NCI-H2081 (cell line): ENCODE data around the gene GPAM.

ENCODE experiments used
- DNase-seq, 2 experiments: peaks; one replicate each; lab custom pipeline; 2025; lab: John Stamatoyannopoulos, UW

The GPAM gene

GRCh38 chr10:112184052-112184371 is 447 bp upstream of the GPAM start:
- no peak for DNase-seq

DNA sequence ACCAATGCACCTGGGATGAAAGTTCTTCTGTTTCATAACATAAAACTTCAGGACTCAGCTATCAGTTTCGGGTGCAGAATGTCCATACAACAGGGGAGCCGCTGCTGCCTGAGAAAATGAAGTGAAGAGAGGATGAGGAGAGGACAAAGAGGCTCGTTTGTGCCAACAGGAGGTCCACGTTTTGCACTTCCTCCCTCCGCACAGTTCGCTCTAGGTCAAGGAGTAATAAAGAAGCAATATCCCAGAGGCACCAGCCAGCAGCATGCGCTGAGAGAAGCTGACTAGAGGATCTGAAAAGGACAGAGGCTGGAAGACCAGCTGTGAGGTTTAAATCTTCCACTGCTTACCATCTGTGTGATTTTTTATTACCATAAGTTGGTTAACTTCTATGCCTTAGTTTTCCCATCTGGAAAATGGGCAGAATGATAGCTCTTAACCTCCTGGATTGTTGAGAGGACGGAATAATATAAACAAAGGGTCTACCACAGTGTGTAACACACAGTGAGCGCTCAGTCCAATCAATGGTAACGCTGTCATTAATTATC is 709 bp downstream of the GPAM start:
- DNase-seq = no peak

GRCh38 chr10:112177247-112177646 is 6.3 kb downstream of the GPAM start:
- no peak for DNase-seq

DNA sequence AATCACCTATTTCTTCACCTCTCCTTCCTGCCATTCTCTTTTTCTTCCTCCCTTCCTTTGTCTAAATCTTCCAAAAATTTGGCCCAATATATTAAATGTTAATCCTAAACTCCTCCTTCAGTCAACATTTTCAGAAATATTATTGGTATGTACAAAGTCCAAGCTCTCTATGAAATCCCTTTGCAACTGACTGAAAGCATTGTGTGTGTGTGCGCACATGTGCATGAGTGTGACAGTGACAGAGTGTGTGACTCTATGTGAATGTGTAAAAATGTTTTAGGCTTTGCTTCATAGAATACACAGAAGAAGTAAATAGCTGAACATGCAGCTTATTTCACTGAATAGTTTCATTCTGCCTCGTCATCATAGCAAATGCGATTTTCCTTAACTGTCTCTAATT is 7.0 kb downstream of the GPAM start:
- DNase-seq = no peak

DNA sequence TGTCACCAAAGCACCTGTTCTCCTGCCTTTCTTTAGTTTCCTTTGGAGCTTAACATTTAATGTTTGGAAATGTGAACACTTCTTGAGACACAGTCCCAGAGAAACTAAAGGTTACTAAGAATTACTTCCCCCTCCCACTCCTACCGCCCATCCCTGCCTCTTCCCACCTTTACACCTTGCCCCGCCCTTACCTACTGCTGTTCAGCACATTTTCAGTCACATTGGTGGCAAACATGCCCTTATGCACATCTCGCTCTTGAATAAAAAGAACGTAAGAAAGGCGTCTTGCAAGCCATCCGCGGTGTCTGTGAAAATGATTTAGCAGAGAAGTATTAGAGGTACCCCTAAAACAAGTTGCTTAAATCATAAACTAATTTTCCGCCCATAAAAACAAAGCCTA is 8.2 kb downstream of the GPAM start:
- no peak for DNase-seq

- no peak for DNase-seq
Observed at GRCh38 chr10:112173206-112173605, 10.4 kb downstream of the GPAM start.

DNA sequence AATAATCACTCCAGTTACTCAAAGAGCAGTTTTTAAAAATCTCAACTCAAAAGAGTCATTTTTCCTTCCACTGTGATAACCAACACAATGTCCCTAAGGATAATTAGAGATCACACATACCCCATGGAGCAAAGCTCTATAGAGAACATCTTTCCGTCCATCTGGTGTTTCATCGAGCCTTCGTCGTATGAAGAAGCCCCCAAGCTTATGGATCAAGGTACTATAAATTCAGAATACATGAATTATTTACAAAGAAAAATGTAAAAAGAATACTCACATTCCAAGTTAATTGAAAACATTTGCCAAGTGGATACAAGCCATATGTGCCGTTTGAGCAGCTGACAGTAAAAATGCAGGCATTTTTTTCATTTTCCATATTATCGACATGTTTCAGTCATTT is 14.8 kb downstream of the GPAM start:
- no peak for DNase-seq

GRCh38 chr10:112166800-112167199 is 16.8 kb downstream of the GPAM start:
- DNase-seq = no peak

GRCh38 chr10:112161757-112162518 is 21.6 kb downstream of the GPAM start:
- no peak for DNase-seq

DNA sequence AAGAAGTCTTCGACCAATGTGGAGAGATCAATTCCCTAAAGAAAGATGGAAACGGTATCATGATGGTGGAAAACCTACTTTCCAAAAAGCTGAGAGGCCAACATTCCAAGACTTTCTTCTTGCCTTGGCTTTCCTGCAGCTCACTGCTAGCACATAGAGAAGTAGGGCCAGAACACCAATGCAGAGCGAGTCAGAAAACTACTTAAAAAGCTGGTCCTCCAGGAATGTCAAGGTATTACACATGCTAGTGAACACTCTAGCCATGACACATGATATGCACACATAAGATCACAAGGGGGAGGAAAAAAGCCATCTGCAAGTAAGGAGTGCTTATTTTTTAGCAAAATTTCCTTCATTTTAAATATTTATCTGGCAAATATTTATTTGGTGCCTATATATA is 22.7 kb downstream of the GPAM start:
- no peak for DNase-seq

DNA sequence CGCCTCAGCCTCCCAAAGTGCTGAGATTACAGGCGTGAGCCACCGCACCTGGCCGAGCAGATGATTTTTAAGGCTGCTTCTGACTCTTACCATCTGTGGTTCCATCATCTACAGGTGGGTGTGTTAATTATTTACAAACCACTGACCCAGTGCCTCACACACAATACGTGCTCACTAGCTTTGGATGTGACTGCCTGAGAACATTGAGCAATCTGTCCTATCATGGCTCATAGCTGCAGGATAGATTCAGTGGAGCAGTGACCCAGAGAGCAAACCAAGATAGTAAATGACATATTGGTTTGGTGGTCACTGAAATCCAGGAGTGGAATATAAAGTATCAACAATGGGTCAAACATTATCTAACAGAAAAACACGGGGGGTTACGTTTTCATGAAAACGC is 24.1 kb downstream of the GPAM start:
- no peak for DNase-seq

- no peak for DNase-seq
Observed at GRCh38 chr10:112151524-112152039, 32.0 kb downstream of the GPAM start.

DNA sequence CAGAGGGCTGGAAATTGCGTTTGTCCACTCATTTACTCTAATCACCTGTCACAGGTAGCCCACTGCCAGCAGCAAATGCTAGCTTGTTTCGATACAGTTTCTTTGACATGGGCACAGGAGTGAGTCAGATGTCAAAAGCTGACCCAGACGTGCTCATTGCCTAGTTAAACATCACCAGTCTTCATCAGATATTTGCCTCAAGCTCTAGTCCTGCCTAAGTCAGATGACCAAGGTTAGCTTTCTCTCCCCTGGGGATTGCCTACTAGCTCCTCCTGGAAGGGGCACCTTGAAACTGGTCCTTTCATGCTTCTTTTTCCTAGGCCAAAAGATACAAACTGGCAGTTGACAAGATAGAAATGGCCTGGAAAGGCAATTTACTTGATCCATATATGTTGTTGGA is 35.2 kb downstream of the GPAM start:
- no peak for DNase-seq

DNA sequence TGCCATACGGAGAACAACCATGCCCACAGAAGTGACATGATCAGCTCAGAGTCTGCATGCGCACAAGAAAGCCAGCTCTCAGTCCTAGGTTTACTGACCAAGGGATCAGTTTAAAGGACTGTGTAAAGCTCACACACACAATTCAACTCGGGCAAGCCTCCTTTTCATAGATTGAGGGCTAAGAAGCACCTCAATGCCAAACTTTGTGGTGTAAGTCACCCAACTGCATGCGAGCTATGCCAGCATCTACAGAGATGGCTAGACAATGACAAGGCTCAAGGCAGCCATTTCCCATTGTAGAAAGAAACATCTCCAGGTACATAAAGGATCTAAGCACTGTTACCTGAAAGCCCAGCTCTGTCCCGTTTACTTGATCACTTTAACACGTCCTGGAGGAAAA is 36.8 kb downstream of the GPAM start:
- DNase-seq = no peak

DNA sequence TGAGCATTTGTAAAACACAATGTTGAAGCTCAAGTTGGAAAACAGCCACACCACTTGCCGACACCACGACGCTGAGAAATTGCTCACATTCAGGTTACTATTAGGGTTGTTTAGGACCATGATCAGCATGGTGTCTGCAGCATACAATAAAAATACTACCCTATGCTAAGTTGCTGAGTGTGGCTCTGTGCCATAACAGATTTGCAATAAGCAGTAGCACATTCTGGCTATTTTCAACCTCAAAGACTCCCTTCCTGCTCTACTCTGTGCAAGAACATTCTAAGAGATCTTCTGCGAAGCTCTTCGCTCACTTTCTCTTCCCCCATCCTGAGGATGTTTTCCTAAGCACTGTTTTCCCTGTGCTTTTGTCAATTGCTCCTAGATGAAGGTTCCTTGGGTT is 38.3 kb downstream of the GPAM start:
- no peak for DNase-seq

GRCh38 chr10:112143420-112143819 is 40.1 kb downstream of the GPAM start:
- no peak for DNase-seq

GRCh38 chr10:112141292-112141691 is 42.3 kb downstream of the GPAM start:
- DNase-seq = no peak

DNA sequence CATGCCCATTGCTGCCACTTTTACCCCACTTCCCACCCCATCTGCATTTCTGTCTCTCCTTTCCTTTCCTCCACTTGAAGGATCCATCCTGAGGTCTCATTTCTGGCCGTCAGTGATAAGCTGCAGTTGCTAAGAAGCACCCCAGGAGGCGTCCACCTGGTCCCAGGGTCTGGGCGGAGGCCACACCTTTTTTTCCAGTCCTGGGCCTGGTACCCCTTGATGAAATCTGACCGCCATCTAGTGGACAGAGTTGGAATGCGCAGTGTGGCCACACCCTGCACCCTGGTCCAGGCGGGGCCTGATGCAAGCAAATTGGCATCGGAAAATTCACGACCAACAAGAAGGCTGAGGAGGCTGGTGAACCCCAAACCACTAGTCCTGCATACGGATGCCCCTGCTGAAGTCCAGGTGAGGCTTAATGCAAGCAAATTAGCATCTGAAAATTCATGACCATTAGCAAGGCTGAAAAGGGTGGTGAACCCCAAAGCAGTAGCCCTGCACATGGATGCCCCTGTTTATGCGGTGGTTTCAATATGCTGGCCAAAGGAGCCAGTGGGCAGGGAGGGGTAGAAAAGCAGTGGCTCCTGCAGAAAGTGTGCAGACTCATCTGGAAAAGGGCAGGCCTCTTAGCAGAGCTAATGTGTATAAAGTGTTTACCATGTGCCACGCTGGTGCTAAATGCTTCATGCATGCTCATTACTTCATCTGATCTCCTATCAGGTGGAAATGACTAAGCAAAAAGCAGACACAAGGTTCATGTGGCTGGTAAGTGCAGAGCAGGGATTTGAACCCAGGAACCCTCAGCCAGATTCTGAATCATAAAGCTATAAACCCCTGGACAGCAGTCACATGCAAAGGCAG is 43.2 kb downstream of the GPAM start:
- peak; percentile 64 to 73 for DNase-seq

- no peak for DNase-seq
Observed at GRCh38 chr10:112139176-112139575, 44.4 kb downstream of the GPAM start.

DNA sequence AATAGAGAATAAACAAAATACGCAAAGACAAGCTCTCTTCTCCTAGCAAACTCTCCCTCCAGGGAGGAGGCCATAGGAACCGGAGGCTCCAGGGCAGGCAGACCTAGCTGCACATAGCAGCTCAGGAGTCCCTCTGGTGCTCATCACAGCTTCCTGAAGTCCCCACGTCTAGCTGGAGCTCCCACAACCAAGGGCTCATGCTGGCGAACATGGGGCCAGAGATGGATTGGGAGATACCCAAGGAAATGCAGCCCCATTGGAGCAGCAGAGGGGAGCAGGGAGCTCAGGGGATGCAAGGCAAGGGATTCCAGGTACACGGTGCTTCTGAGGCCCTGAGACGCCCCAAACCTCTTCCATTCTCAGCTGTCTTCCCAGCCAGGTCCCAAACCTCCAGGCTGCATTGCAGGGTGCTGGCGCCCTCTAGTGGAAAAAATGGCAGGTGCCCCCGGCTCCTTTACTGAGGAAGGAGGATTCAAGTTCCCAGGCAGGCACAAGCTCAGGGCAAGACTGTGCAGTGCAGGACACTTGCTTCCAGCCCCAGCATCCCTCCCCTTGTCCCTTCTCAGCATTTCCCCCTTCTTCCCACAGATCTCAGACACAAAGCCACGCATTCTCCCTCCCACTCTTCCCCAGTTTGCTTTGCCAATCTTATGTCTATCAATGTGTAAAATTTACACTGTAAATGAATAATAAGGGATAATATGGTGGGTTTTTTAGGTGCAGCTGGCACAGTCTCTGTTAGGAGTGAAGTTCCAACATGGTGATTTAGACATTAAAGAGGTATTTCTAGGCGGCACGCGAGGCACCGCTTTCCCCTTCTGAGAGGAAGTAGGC is 46.2 kb downstream of the GPAM start:
- peak; percentile 30 to 40 for DNase-seq

GRCh38 chr10:112136486-112137153 is 46.9 kb downstream of the GPAM start:
- no peak for DNase-seq

DNA sequence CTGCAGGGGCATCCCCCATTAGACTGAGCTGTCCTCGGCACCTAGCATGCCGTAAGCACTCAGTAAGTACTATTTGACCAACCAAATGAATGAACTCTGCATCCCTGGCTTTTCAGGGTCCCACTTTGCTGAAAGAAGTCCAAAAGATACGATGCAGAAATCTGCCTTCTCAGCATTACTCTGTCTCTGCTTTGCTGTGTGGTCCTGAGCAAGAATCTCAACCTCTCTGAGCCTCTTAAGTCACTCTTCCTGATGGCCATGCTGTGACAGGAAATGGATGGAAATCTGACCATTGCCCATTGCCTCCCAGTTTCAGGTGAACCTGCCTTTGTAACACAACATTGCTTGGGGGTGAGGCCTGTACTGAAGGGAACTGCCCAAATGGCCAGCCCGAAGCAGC is 48.0 kb downstream of the GPAM start:
- DNase-seq = no peak
